AG20443 (cell line): ENCODE results near the gene KRT84.
"Not testable (repeated sequence)": the region's sequence is repeated elsewhere in the genome, so short reads cannot be mapped to it uniquely, and the experiment has no call there.

Source experiments
- DNase-seq: peaks from one replicate; pipeline ENCODE4 v3.0.0; 2012; ENCODE audit warnings: low spot score, mixed read lengths

KRT84 gene

DNA sequence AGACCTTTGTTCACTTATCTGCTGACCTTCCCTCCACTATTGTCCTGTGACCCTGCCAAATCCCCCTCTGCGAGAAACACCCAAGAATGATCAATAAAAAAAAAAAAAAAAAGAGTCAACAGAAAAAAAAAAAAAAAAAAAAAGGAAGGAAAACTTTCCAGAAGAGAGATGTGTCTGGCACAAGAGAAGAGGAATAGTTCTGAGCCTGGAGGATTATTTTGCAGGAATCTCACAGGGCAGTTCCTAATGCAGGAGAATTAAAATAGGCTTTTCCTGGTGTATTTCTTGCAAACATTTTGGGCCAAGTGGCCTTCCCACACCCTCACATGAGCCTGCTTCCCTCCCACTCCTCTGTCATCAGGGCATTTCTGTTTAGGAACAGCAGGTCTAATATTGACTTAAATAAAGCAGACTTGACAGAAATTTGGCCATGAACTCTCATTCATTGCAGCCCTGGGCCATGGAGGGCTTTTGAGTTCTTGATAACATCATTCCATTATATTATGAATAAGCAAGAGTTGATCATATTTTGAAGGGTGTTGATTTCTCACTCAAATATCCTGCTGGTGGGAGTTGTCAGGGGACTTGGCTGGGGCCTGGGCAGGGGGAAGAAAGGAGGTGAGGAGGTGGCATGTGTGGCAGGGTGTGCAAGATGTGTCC is 25.3 kb upstream of the KRT84 start:
- not testable (repeated sequence) for DNase-seq

- no peak for DNase-seq
These were observed 22.5 kb upstream of the KRT84 start for GRCh38 chr12:52407918-52408317.

- no peak for DNase-seq
These were observed 20.5 kb upstream of the KRT84 start, which contains the start of gene KRT82 for GRCh38 chr12:52405922-52406385. KRT82 (minus strand) TSS chr12:52406335; CDS start chr12:52406277, 58 bp downstream.

- DNase-seq: no peak
These were observed 19.5 kb upstream of the KRT84 start for GRCh38 chr12:52404951-52405350.

- no peak for DNase-seq
These were observed 18.1 kb upstream of the KRT84 start for GRCh38 chr12:52403561-52403960.

DNA sequence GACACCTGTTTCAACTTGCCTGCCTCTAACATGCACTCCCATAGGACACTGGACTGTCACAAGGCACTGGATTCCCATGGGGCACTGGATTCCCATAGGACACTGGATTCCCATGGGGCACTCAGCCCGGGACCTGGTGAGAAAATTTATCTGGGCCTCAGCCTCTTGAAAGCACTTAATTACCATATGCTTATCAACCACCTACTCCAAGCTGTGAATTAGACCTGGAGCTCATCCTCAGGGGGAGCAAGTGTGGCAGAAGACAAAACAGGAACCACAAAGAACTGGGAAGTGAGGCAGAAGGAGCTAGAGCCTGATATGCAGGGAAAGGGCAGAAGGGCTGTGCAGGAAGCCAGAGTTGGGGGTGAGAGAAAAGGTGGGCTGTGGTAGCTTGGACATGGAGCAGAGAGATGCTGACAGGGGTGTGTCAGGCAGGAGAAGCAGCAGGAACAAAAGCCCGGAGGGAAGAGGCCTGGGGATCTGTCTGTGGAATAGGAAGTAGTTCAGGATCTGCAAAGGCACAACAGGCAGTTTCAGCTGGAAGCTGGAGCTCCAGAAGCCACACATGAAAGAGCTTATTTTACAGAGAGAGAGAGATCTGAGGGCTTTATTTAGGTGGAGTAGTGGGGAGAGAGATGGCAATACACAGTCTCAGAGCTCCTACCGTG is 17.6 kb upstream of the KRT84 start:
- no peak for DNase-seq

DNA sequence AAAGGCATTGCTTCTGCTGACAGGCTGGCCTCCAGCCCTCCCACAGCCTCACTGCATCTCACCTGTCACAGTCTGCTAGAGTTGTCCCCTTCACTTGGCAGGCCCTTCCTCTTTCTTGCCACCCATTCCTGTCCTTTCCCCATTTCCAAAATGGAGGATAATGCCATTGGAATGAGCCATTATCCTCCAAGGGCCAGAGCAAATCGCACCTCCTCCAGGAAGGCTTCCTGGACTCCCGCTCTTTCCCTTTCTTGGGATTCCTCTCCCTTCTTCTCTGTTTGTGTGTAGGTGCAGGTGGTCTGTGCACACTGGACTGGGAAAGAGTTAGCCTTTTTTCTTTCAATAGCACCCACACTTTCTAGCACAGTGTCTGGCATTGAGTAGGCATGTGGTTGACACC is 16.9 kb upstream of the KRT84 start:
- no peak for DNase-seq

DNA sequence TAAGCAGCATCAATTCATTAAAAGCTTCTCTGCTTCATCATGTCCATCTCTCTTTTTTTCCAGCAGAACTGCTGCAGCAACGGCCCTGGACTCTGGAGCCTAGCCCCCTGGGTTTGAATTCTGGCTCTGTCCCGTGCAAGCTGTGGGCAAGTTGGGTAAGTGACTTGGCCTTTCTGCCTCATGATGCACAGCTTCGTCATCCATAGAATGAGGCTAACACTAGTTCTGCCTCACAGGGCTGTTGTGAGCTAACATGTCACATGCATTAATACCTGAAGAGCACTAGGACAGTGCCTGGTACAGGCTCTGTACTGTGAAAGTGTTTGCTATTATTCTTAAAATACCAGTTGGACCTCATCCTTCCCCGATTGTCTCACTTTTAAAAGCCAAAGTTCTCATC is 16.5 kb upstream of the KRT84 start:
- DNase-seq: no peak

- DNase-seq: no peak
These were observed 16.1 kb upstream of the KRT84 start for GRCh38 chr12:52401526-52401925.

DNA sequence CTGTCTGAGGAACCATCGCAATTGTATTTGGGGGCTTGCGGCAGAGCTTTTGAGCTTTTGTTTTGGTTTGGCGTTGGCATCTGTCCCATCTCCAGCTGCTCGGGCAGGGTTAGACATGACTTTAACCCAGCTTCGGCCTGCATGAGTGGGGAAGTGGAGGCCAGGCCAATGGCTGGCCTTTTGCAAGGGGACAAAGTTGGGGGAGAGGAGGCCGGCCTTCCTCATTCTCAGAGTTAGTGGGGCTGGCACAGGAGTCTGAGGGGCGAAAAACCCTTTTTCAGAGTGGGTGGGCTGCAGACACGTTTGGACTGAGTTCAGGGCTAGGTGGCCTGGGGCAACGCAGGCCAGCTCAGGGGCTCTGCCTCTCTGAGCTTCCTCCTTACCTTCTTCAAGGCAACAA is 15.5 kb upstream of the KRT84 start:
- no peak for DNase-seq

GRCh38 chr12:52399756-52400155 is 14.3 kb upstream of the KRT84 start:
- DNase-seq: no peak

GRCh38 chr12:52398176-52398575 is 12.7 kb upstream of the KRT84 start:
- DNase-seq: no peak

DNA sequence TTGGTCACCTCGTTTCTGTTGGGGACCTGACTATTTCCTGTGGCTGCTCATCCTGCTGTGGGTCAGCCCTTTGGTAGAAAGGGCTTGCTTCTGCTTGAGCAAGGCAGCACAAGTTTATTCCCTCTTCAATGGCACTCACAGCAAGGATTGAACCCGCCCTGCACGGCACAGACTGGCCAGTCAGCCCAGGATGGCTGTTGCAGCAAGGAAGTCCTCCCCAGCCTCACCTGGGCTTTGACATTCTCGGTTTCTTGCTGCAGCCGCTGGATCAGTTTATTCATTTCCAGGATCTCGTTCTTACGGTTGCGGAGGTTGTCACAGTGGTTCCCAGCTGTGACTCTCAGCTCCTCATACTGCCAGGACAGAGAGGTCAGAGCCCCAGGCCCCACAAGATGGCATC is 11.2 kb upstream of the KRT84 start:
- no peak for DNase-seq

DNA sequence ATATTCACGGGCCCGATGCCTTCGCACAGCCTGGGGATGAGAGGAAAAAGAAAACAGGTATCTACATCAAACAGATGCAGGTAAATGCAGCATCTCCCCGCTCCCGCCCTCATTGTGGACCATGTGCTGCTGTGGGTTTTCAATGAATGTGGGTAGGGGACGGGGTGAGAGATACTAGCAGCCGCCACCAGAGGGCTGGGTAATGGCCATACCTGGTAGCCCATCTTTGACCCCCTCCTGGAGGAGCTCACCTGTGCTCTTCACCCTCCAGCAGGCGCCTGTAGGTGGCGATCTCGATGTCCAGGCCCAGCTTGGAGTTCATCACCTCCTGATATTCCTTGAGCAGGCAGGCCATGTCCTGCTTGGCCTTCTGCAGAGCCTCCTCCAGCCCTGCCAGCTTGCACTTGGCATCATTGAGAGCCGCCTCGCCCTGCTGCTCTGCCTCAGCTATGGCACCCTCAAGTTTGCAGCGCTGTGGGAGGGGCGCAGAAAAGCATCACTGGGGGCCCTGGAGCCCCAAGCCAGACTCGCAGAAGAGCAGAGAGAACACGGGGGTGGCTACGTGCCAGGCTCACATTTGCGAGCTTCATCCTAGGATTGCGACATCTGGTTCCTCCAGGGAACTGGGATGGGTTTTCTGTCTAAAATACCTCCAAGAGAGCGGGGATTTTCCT is 10.4 kb upstream of the KRT84 start:
- peak; percentile 46 for DNase-seq

- DNase-seq: no peak
These were observed 9.5 kb upstream of the KRT84 start for GRCh38 chr12:52394836-52395405.

- DNase-seq: no peak
These were observed 7.1 kb upstream of the KRT84 start for GRCh38 chr12:52392465-52393007.

DNA sequence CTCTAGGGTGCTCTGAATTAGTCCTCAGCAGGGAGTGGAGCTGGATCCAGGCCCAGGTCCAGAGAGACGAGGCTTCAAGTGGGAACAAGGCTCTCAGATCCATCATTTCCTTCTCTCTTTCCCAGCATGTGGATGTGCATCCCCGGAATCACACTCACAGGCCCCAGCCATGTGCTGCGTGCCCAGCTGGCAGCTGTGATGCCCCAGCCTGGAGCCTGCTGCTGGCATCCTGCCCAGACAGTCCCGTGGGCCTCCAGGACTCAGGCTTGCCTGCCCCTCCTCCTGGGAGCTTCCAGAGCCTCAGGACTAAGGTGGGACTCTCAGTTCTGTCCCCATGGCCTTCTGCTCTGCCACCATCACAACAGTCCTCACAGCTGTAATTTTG is 6.2 kb upstream of the KRT84 start:
- DNase-seq: no peak

DNA sequence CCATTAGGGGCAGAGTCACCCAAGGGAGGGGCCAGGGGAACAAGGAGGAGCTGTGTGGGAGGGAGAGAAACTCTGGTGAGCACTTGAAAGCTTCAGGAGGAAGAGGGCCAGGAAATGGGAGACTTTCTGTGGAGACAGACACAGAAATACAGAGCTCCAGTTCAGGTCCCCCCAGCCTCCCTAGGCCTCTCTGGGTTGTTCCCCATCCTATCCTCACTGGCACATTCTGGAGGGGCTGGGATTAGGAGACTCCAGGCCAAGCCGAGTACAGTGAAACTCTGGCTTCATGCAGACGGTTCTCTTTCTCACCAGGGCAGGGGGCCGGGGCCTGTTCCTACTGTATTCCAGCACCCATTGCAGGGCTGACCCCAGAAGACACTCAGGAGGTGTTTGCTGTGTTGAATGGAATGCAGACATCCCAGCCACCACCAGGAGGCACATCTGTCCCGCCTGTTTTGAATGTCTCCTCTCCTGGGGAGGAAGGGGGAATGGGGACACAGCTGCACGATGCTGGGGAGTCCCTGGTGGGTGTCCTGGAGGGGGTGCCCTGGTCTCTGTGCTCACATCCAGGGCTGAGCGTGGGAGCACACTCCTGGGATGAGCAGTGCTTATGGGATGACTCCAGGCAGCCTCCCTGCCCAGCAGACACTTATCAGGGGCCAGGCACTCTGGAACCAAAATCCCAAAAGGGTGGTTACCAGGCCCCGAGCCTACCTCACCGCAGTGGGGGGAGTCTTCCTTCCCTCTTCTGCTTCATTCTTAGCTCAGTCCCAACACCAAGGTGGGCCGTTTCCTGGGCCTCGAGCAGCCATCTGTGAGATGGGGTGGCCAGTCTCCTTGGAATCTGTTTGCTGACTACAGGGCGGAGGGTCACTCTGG is 5.5 kb upstream of the KRT84 start:
- peak; percentile 62 for DNase-seq

DNA sequence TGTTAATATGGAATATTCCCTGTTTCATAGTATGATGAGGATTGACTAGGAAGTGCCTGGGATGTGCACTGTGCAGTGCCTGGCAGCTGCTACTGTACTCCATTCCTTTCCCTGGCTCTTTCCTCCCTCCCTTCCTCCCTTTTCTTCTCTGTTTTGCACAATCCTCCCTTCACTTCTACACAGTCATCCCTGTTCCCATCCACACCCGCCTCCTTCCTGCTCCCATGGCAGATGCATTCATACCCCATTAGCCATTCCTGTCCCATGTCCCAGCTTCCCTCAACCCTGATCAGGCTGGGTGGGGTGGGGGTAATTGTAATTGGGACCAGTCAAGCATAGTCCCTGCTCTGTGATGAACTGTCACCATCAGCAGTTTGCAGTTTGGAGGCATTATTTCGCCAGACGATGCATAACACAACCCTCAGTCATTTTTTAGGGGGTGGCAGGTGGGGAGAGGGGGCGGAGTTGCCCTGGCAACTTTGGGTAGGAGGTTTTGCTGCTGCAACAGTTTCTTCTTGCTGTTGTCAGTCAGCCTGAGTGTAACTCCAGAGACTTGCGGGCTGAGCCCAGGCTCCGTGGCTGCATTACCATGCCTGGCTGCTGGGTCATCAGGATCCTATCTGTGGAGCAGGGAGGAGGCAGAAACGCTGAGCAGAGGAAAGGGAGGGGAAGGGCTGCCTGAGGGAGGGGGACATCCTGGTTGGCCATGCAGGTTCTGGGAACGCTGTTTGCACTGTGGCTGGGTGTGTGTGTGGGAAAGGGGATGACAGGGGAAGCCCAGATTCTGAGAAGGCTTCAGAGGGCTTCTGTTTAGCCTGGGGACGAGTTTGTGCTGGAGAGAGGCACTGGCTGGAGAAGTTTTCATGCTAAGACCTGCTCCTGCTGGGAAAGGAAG is 4.1 kb upstream of the KRT84 start:
- peak; percentile 55 for DNase-seq

- no peak for DNase-seq
These were observed 2.4 kb upstream of the KRT84 start for GRCh38 chr12:52387859-52388258.

DNA sequence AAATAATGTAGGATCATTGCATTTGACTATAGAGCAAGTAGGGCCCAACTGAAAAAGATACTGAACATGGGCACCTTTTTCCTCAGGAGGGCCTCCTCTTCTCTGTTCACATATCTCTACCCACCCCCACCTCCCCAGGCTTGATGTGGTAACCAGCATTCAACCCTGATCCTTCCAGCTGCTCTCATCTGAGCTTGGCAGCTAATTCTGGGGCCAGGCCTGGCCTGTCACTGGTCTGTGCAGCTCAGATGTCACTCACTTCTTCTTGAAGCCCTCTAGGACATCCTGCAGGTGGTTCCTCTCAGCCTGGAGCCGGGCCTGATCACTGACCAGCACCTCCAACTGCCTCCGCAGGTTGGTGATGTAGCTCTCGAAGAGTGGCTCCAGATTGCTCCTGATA is 2.1 kb downstream of the KRT84 start:
- DNase-seq: no peak
